H1 (cell line): ENCODE results near the gene MSH4. TPM values are rescaled to one million over a fixed set of nuclear protein-coding genes. Genes with fewer than 3 reads are reported as not detected.

Source experiments
- CTCF ChIA-PET: fragments of 300-600 bp; sonication (Branson Sonifier 250); formaldehyde crosslinking; loops from one replicate; lab custom pipeline; 2021; ENCODE audit not compliant: partially characterized antibody; lab: Charles Lee
- POLR2A ChIA-PET: fragments of 300-600 bp; sonication (Branson Sonifier 250); formaldehyde crosslinking; loops from one replicate; lab custom pipeline; 2021; ENCODE audit warnings: inconsistent platforms; ENCODE audit not compliant: partially characterized antibody; lab: Charles Lee
- DNase-seq, 2 experiments: peaks; one replicate each; pipeline versions ENCODE4 v3.0.0 to v3.0.0-alpha.2; 2010 to 2022; ENCODE audit warnings: low spot score in 2 of 2, low read depth in 1 of 2, mixed read lengths in 1 of 2
- FAIRE-seq: peaks from 2 replicates; lab custom pipeline; 2011; peaks lifted over from hg19 to GRCh38; lab: Jason Lieb, UNC
- H2AFZ ChIP-seq: 2 replicates; pipeline ENCODE4 v1.8.1; 2012; ENCODE audit warnings: low read length, inconsistent platforms
- H2AK5ac ChIP-seq: 2 replicates; pipeline ENCODE4 v1.6.1; 2013; ENCODE audit warnings: low read depth, low read length
- H2BK120ac ChIP-seq: replicated peaks from 2 replicates; pipeline ENCODE3; 2013; ENCODE audit warnings: low read depth, low read length, inconsistent platforms
- H2BK12ac ChIP-seq: 2 replicates; pipeline ENCODE4 v1.6.1; 2013; ENCODE audit warnings: low read depth, low read length
- H2BK15ac ChIP-seq: 2 replicates; pipeline ENCODE4 v1.6.1; 2013; ENCODE audit warnings: low read length
- H2BK20ac ChIP-seq: 2 replicates; pipeline ENCODE4 v1.6.1; 2013; ENCODE audit warnings: low read length
- H2BK5ac ChIP-seq: 2 replicates; pipeline ENCODE4 v1.6.1; 2013; ENCODE audit warnings: low read depth, low read length
- H3K14ac ChIP-seq: 2 replicates; pipeline ENCODE4 v1.6.1; 2013; ENCODE audit warnings: inconsistent platforms; ENCODE audit not compliant: insufficient read length
- H3K18ac ChIP-seq: 2 replicates; pipeline ENCODE4 v1.6.1; 2013; ENCODE audit warnings: low read length; ENCODE audit errors: extremely low read depth
- H3K23ac ChIP-seq: 2 replicates; pipeline ENCODE4 v1.6.1; 2013; ENCODE audit warnings: inconsistent platforms; ENCODE audit not compliant: insufficient read length
- H3K23me2 ChIP-seq: 2 replicates; pipeline ENCODE4 v1.6.1; 2013; ENCODE audit warnings: low read depth, low read length
- H3K27ac ChIP-seq: 2 replicates; pipeline ENCODE4 v1.6.1; 2011; ENCODE audit warnings: low read depth, low read length, inconsistent platforms
- H3K27me3 ChIP-seq, 4 experiments: replicated peaks in 1 of 4; 1 replicate in 1 of 4; 2 replicates in 3 of 4; pipeline versions ENCODE4 v1.6.1 to v1.8.1; 2011 to 2013; ENCODE audit warnings: low read length in 3 of 4, mild to moderate bottlenecking in 3 of 4, inconsistent platforms in 2 of 4, mixed read lengths in 2 of 4, moderate library complexity in 1 of 4; ENCODE audit not compliant: control insufficient read depth in 3 of 4, insufficient read depth in 3 of 4; ENCODE audit errors: extremely low read depth in 1 of 4
- H3K36me3 ChIP-seq, 4 experiments: 2 replicates each; pipeline versions ENCODE4 v1.6.1 to v1.8.1; 2011 to 2013; ENCODE audit warnings: mild to moderate bottlenecking in 4 of 4, low read length in 3 of 4, moderate library complexity in 2 of 4, control low read depth in 1 of 4, inconsistent platforms in 1 of 4; ENCODE audit not compliant: insufficient read depth in 4 of 4, control insufficient read depth in 2 of 4
- H3K4ac ChIP-seq: replicated peaks from 2 replicates; pipeline ENCODE3; 2013; ENCODE audit warnings: low read length, low read depth, mixed read lengths, inconsistent platforms; ENCODE audit not compliant: insufficient read length
- H3K4me1 ChIP-seq, 4 experiments: replicated peaks in 1 of 4; 1 replicate in 1 of 4; 2 replicates in 3 of 4; pipeline versions ENCODE4 v1.6.1 to v1.8.1; 2011 to 2013; ENCODE audit warnings: low read length in 3 of 4, inconsistent platforms in 2 of 4, mixed read lengths in 1 of 4; ENCODE audit not compliant: insufficient read depth in 4 of 4, control insufficient read depth in 3 of 4
- H3K4me2 ChIP-seq, 2 experiments: 2 replicates each; pipeline versions ENCODE4 v1.6.1 to v1.8.1; 2011 to 2013; ENCODE audit warnings: low read depth in 2 of 2, low read length in 2 of 2, control low read depth in 1 of 2, inconsistent platforms in 1 of 2, mild to moderate bottlenecking in 1 of 2; ENCODE audit not compliant: insufficient read depth in 1 of 2
- H3K4me3 ChIP-seq, 4 experiments: fragments of 200-600, 300-600 bp in 1 of 4; sonication (generic), shearing (Covaris generic), sonication (Bioruptor Twin) in 1 of 4; 2 replicates each; pipeline versions ENCODE4 v1.5.1 to v1.8.1; 2011 to 2016; ENCODE audit warnings: low read length in 4 of 4, low read depth in 3 of 4, control low read depth in 2 of 4, inconsistent platforms in 2 of 4, mild to moderate bottlenecking in 2 of 4, mixed read lengths in 1 of 4, moderate library complexity in 1 of 4; ENCODE audit not compliant: insufficient read depth in 2 of 4; ENCODE audit errors: extremely low read depth in 1 of 4
- H3K56ac ChIP-seq: replicated peaks from 2 replicates; pipeline ENCODE3; 2013; ENCODE audit warnings: low read depth, mild to moderate bottlenecking, mixed read lengths, low read length, inconsistent platforms; ENCODE audit not compliant: insufficient read length
- H3K79me1 ChIP-seq: 2 replicates; pipeline ENCODE4 v1.6.1; 2013; ENCODE audit warnings: low read depth, low read length, control low read depth
- H3K79me2 ChIP-seq, 2 experiments: 2 replicates each; pipeline versions ENCODE4 v1.6.1 to v1.8.1; 2012 to 2013; ENCODE audit warnings: low read length in 2 of 2, mild to moderate bottlenecking in 2 of 2, inconsistent platforms in 1 of 2; ENCODE audit not compliant: insufficient read depth in 2 of 2, control insufficient read depth in 1 of 2
- H3K9ac ChIP-seq, 4 experiments: replicated peaks in 1 of 4; 1 replicate in 1 of 4; 2 replicates in 3 of 4; pipeline versions ENCODE4 v1.6.1 to v1.8.1; 2011 to 2013; ENCODE audit warnings: low read depth in 3 of 4, low read length in 3 of 4, control low read depth in 2 of 4, mild to moderate bottlenecking in 2 of 4, moderate library complexity in 2 of 4, inconsistent platforms in 1 of 4; ENCODE audit errors: extremely low read depth in 1 of 4
- H3K9me3 ChIP-seq, 2 experiments: 2 replicates each; pipeline versions ENCODE4 v1.6.1 to v1.8.1; 2012 to 2013; ENCODE audit warnings: mild to moderate bottlenecking in 2 of 2, moderate library complexity in 2 of 2, control low read depth in 1 of 2, inconsistent platforms in 1 of 2, low read depth in 1 of 2, low read length in 1 of 2, mixed read lengths in 1 of 2; ENCODE audit not compliant: insufficient read depth in 2 of 2
- H4K20me1 ChIP-seq, 2 experiments: replicated peaks in 1 of 2; 2 replicates each; pipeline versions ENCODE3 to v1.8.1; 2011 to 2013; ENCODE audit warnings: inconsistent platforms in 2 of 2, low read length in 2 of 2, mild to moderate bottlenecking in 1 of 2; ENCODE audit not compliant: insufficient read depth in 2 of 2, control insufficient read depth in 1 of 2
- H4K5ac ChIP-seq: 2 replicates; pipeline ENCODE4 v1.6.1; 2013; ENCODE audit warnings: low read length, low read depth, mixed read lengths, inconsistent platforms; ENCODE audit not compliant: insufficient read length
- H4K8ac ChIP-seq: 2 replicates; pipeline ENCODE4 v1.8.0; 2013; ENCODE audit warnings: mild to moderate bottlenecking, moderate library complexity, low read length, inconsistent platforms; ENCODE audit not compliant: insufficient read depth; ENCODE audit errors: extremely low read depth
- H4K91ac ChIP-seq: replicated peaks from 2 replicates; pipeline ENCODE3; 2013; ENCODE audit warnings: low read length, mixed read lengths, inconsistent platforms; ENCODE audit not compliant: insufficient read length
- NANOG ChIP-seq: IDR thresholded peaks from 2 replicates; pipeline ENCODE4 v1.6.1; 2011; ENCODE audit warnings: low read length, low read depth, mild to moderate bottlenecking, inconsistent platforms; ENCODE audit not compliant: insufficient read depth, poor library complexity, severe bottlenecking
- RBBP5 ChIP-seq: IDR thresholded peaks from 2 replicates; pipeline ENCODE4 v1.7.1; 2012; ENCODE audit warnings: low read depth, mild to moderate bottlenecking, inconsistent platforms, low read length, moderate library complexity, borderline replicate concordance
- SAP30 ChIP-seq: fragments of 300-600 bp; sonication (generic); IDR thresholded peaks from 2 replicates; pipeline ENCODE4 v1.7.1; 2012; ENCODE audit warnings: low read length, moderate library complexity, mild to moderate bottlenecking, inconsistent platforms; ENCODE audit not compliant: insufficient read depth, insufficient replicate concordance
- WGBS, 2 experiments: shearing (Covaris generic) in 1 of 2; methylation state at CpG; one replicate each; pipeline versions ENCODE4 v1.1.6 to v1.1.7; 2013 to 2015; ENCODE audit warnings: low lambda C conversion rate in 2 of 2, mixed read lengths in 2 of 2, inconsistent platforms in 1 of 2, low coverage in 1 of 2, missing lambda C conversion rate in 1 of 2; ENCODE audit not compliant: insufficient replicate concordance in 2 of 2, insufficient coverage in 1 of 2, insufficient read length in 1 of 2; ENCODE audit errors: extremely low coverage in 1 of 2, missing lambda C conversion rate in 1 of 2; 5-methylcytosine and 5-hydroxymethylcytosine counted together
- polyA plus RNA-seq, 7 experiments: library from polyadenylated mRNA; depleted of rRNA in 3 of 7; stranded (reverse) in 5 of 7; unstranded in 2 of 7; fragments of >200 nt in 5 of 7; fragments of 200-250 nt in 2 of 7; gene quantifications; 1 replicate in 5 of 7; 2 replicates in 1 of 7; 4 replicates in 1 of 7; pipeline versions ENCODE4 v1.2.1 to v1.2.3, GENCODE V29; 2011 to 2013; ENCODE audit warnings: missing spikeins in 2 of 7, mixed read lengths in 2 of 7
- total RNA-seq: library from RNA; stranded (reverse); fragmentation: NEBNext Ultra II Directional; extraction: Animal tissue kit (Norgen Biotek cat#: 25700); gene quantifications from 2 replicates; pipeline ENCODE4 v1.2.1, GENCODE V29; 2021
- TF ChIP-seq, protein P1 (sequence below), 3 experiments: IDR thresholded peaks; 1 replicate in 2 of 3; 2 replicates in 1 of 3; pipeline versions ENCODE4 v1.5.1 to v1.6.1; 2011; ENCODE audit warnings: low read length in 3 of 3, mild to moderate bottlenecking in 3 of 3, inconsistent platforms in 2 of 3, low read depth in 1 of 3, moderate library complexity in 1 of 3; ENCODE audit not compliant: insufficient read depth in 1 of 3; ENCODE audit errors: control extremely low read depth in 1 of 3

Gene MSH4
- total and polyA plus RNA-seq, 2 of the 8 experiments (the other 6 are each of a cell fraction or from before 2014, with no cell fraction given), result 0.03 to 0.22 TPM

DNA sequence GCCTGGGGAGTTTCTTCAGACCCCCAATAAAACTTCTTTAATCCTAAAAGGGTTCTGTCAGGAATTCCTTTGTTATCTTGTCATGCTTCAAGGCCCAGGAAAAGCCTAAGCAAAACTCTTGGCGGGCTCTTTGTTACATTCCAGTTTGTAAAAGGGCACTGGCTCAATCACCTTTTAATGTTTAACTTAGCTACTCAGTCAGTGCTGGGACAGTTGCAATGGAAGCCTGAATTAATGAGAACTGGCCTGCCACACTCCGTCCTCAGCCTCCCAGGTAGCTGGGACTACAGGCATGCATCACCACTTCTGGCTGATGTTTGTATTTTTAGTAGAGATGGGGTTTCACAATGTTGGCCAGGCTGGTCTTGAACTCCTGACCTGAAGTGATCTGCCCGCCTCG is 156.8 kb downstream of the MSH4 start:
- no peak overlapping the region for H3K4me2 ChIP-seq
- no peak overlapping the region for H2BK12ac ChIP-seq
- H2BK20ac ChIP-seq, result no peak overlapping the region
- H2AFZ ChIP-seq, result no peak overlapping the region
- no peaks in the 10 kb centered on the region for H3K79me1 ChIP-seq
- H3K9ac ChIP-seq, result no peak overlapping the region
- no peak overlapping the region for H3K4ac ChIP-seq
- no peaks in the 10 kb centered on the region for H3K36me3 ChIP-seq
- no peak for FAIRE-seq
- TF ChIP-seq SAP30 (no peak), RBBP5 (no peak), NANOG (no peak)
- TF ChIP-seq, protein P1, sequence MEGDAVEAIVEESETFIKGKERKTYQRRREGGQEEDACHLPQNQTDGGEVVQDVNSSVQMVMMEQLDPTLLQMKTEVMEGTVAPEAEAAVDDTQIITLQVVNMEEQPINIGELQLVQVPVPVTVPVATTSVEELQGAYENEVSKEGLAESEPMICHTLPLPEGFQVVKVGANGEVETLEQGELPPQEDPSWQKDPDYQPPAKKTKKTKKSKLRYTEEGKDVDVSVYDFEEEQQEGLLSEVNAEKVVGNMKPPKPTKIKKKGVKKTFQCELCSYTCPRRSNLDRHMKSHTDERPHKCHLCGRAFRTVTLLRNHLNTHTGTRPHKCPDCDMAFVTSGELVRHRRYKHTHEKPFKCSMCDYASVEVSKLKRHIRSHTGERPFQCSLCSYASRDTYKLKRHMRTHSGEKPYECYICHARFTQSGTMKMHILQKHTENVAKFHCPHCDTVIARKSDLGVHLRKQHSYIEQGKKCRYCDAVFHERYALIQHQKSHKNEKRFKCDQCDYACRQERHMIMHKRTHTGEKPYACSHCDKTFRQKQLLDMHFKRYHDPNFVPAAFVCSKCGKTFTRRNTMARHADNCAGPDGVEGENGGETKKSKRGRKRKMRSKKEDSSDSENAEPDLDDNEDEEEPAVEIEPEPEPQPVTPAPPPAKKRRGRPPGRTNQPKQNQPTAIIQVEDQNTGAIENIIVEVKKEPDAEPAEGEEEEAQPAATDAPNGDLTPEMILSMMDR (IDR thresholded peaks at IDR 0.05; ENCODE audit: control extremely low read depth in 1 of 3, insufficient read depth in 1 of 3, low read depth in 1 of 3, low read length in 3 of 3), result no peak
- TF ChIP-seq, all 59 proteins: peak for 0
- ChIA-PET CTCF (no interaction called here), POLR2A (no interaction called here)
- Histone ChIP-seq H2AK5ac (no peak overlapping the region), H4K91ac (no peak overlapping the region), H3K4me3 (no peak overlapping the region), H3K56ac (no peak overlapping the region), H2BK5ac (no peak overlapping the region), H4K5ac (no peak overlapping the region), H3K4me1 (no peaks in the 10 kb centered on the region; a peak in 2 of 7 replicates), H3K9me3 (no peaks in the 10 kb centered on the region), H4K20me1 (no peaks in the 10 kb centered on the region), H3K79me2 (no peaks in the 10 kb centered on the region), H3K27me3 (no peaks in the 10 kb centered on the region), H3K27ac (no peak overlapping the region), H2BK15ac (no peak overlapping the region), H3K14ac (no peak overlapping the region), H3K23me2 (no peaks in the 10 kb centered on the region), H3K23ac (no peak overlapping the region), H3K18ac (no peak overlapping the region), H2BK120ac (no peak overlapping the region), H4K8ac (no peak overlapping the region)
- no peak for DNase-seq
- WGBS, 2 experiments, result 91% methylated on average over 4 of the region's 4 CpGs; no CpG with 5 or more reads in 1 of the 2 experiments
